GM12878 (cell line): ENCODE results near the gene CACNA2D3. TPM values are rescaled to one million over a fixed set of nuclear protein-coding genes. Genes with fewer than 3 reads are reported as not detected.

ENCODE experiments used
- ATAC-seq: fragments of 200-7000 bp; cut with Tn5 transposase; 3 replicates; pipeline ENCODE4 v1.9.1; 2020; ENCODE audit warnings: mild to moderate bottlenecking, moderate library complexity
- BruUV-seq: library from RNA; stranded (reverse); fragments of 400-500 nt; replicated peaks from 2 replicates; lab custom pipeline; 2021; lab: Mats Ljungman, UMichigan
- CTCF ChIA-PET: fragments of 300-600 bp; sonication (Branson Sonifier 250); formaldehyde crosslinking; extraction: SDS; loops from one replicate; lab custom pipeline; 2021; ENCODE audit warnings: inconsistent platforms; lab: Yijun Ruan, JAX
- POLR2A ChIA-PET: fragments of 350-600 bp; formaldehyde crosslinking; extraction: SDS; loops from one replicate; lab custom pipeline; 2021; ENCODE audit warnings: inconsistent platforms; lab: Charles Lee
- RAD21 ChIA-PET: fragments of 300-600 bp; sonication (Branson Sonifier 250); formaldehyde crosslinking; loops from one replicate; lab custom pipeline; 2023; ENCODE audit warnings: antibody characterized with exemption; ENCODE audit not compliant: unreplicated experiment; lab: Charles Lee
- SMC1A ChIA-PET: fragments of 300-600 bp; sonication (Branson Sonifier 250); formaldehyde crosslinking; loops from one replicate; lab custom pipeline; 2023; ENCODE audit not compliant: unreplicated experiment, uncharacterized antibody; lab: Charles Lee
- DNase-seq: peaks from one replicate; pipeline ENCODE4 v3.0.0-alpha.2; 2011; ENCODE audit warnings: low read depth, low spot score
- FAIRE-seq: peaks from 3 replicates; lab custom pipeline; 2011; peaks lifted over from hg19 to GRCh38; lab: Jason Lieb, UNC
- H2AFZ ChIP-seq: 2 replicates; pipeline ENCODE4 v1.6.0; 2011; ENCODE audit warnings: low read depth, low read length, control low read depth; ENCODE audit not compliant: control insufficient read depth
- H3K27ac ChIP-seq: 2 replicates; pipeline ENCODE4 v1.5.1; 2011; ENCODE audit warnings: control low read depth; ENCODE audit not compliant: control insufficient read depth, insufficient read depth
- H3K27me3 ChIP-seq, 2 experiments: replicated peaks in 1 of 2; 2 replicates each; pipeline versions ENCODE4 v1.6.0 to v1.6.1; 2011; ENCODE audit warnings: low read length in 1 of 2; ENCODE audit not compliant: control insufficient read depth in 2 of 2, insufficient read depth in 2 of 2
- H3K36me3 ChIP-seq, 2 experiments: 2 replicates each; pipeline ENCODE4 v1.5.1; 2011; ENCODE audit warnings: low read length in 1 of 2; ENCODE audit not compliant: control insufficient read depth in 2 of 2, insufficient read depth in 2 of 2
- H3K4me1 ChIP-seq: 2 replicates; pipeline ENCODE4 v1.6.1; 2011; ENCODE audit warnings: mild to moderate bottlenecking, low read length, moderate library complexity, mixed read lengths; ENCODE audit not compliant: control insufficient read depth, insufficient read depth
- H3K4me2 ChIP-seq: 2 replicates; pipeline ENCODE4 v1.6.0; 2011; ENCODE audit warnings: control low read depth; ENCODE audit not compliant: control insufficient read depth, insufficient read depth
- H3K4me3 ChIP-seq: fragments of 200-600 bp; sonication (generic); 2 replicates; pipeline ENCODE4 v1.5.1; 2016
- H3K79me2 ChIP-seq: 2 replicates; pipeline ENCODE4 v1.6.0; 2011; ENCODE audit warnings: low read length; ENCODE audit not compliant: control insufficient read depth, insufficient read depth
- H3K9ac ChIP-seq: 2 replicates; pipeline ENCODE4 v1.8.0; 2011; ENCODE audit warnings: low read length, control low read depth, mixed read lengths; ENCODE audit not compliant: control insufficient read depth, insufficient read depth
- H3K9me3 ChIP-seq: replicated peaks from 3 replicates; pipeline ENCODE4 v1.5.1; 2011; ENCODE audit warnings: mild to moderate bottlenecking, low read length; ENCODE audit not compliant: control insufficient read depth, insufficient read depth
- H4K20me1 ChIP-seq: 2 replicates; pipeline ENCODE4 v1.6.0; 2011; ENCODE audit not compliant: control insufficient read depth, insufficient read depth
- DPF2 ChIP-seq: fragments of 450-650 bp; IDR thresholded peaks from 2 replicates; pipeline ENCODE4 v1.6.1; 2017; ENCODE audit warnings: mild to moderate bottlenecking
- HCFC1 ChIP-seq: fragments of 150-350 bp; IDR thresholded peaks from 2 replicates; pipeline ENCODE4 v1.6.1; 2014; ENCODE audit warnings: low read length
- KLF5 ChIP-seq: fragments of 450-650 bp; IDR thresholded peaks from 2 replicates; pipeline ENCODE4 v1.6.1; 2014; ENCODE audit warnings: mild to moderate bottlenecking; ENCODE audit not compliant: partially characterized antibody
- LARP7 ChIP-seq: fragments of 450-650 bp; IDR thresholded peaks from 2 replicates; pipeline ENCODE4 v1.6.1; 2017; ENCODE audit warnings: mild to moderate bottlenecking
- REST ChIP-seq: IDR thresholded peaks from 2 replicates; pipeline ENCODE4 v1.6.1; 2012; ENCODE audit warnings: mild to moderate bottlenecking, low read depth, low read length
- SREBF2 ChIP-seq: IDR thresholded peaks from 2 replicates; pipeline ENCODE4 v1.6.1; 2012; ENCODE audit warnings: mild to moderate bottlenecking, low read length
- ZBED1 ChIP-seq: IDR thresholded peaks from 2 replicates; pipeline ENCODE4 v1.6.1; 2016; ENCODE audit warnings: borderline replicate concordance
- ZNF217 ChIP-seq: fragments of 450-650 bp; IDR thresholded peaks from 2 replicates; pipeline ENCODE4 v1.6.1; 2017; ENCODE audit warnings: antibody characterized with exemption, mild to moderate bottlenecking
- ZNF687 ChIP-seq: fragments of 450-650 bp; IDR thresholded peaks from 2 replicates; pipeline ENCODE4 v1.6.1; 2017; ENCODE audit warnings: mild to moderate bottlenecking, moderate library complexity
- WGBS: methylation state at CpG from one replicate; pipeline ENCODE4 v1.1.6; 2016; ENCODE audit warnings: low lambda C conversion rate; ENCODE audit not compliant: insufficient replicate concordance, insufficient coverage; ENCODE audit errors: missing lambda C conversion rate; 5-methylcytosine and 5-hydroxymethylcytosine counted together
- in situ Hi-C: fragments of 300-500 bp; cut with MboI; formaldehyde crosslinking; loops from 9 replicates; pipeline ENCODE4 v1.14.3; 2018; ENCODE audit warnings: mixed read lengths
- intact Hi-C: fragments of 100-400 bp; cut with micrococcal nuclease; formaldehyde crosslinking; loops from one replicate; pipeline ENCODE4 v1.14.2; 2022; ENCODE audit not compliant: unreplicated experiment
- polyA plus RNA-seq, 11 experiments: library from polyadenylated mRNA; depleted of rRNA in 4 of 11; unstranded in 6 of 11; stranded (reverse) in 5 of 11; fragments of >200 nt; fragmentation: Nextera tagmentation in 4 of 11; fragmentation: Illumina TruSeq in 1 of 11; extraction: Ambion mirVana in 4 of 11; extraction: Trizol in 1 of 11; gene quantifications; 1 replicate in 1 of 11; 2 replicates in 10 of 11; pipeline versions ENCODE4 v1.2.1 to v1.2.3, GENCODE V29; 2011 to 2016; ENCODE audit warnings: inconsistent platforms in 2 of 11, missing spikeins in 2 of 11, low read depth in 1 of 11
- total RNA-seq, 4 experiments: library from RNA; depleted of rRNA in 3 of 4; stranded (reverse); fragments of >200 nt in 3 of 4; fragmentation: Illumina TruSeq in 1 of 4; extraction: Trizol in 1 of 4; gene quantifications; 2 replicates each; pipeline versions ENCODE4 v1.2.1 to v1.2.3, GENCODE V29; 2013 to 2021

CACNA2D3 gene
- total and polyA plus RNA-seq, 10 of the 15 experiments (the other 5 are each of a cell fraction or from before 2014, with no cell fraction given): not detected

- ATAC-seq (no peak), DNase-seq (no peak), FAIRE-seq (no peak)
- H3K9me3 ChIP-seq: no peaks in the 10 kb centered on the region
- H3K4me3 ChIP-seq: no peak overlapping the region
- BruUV-seq: no TSS peak
- no peak overlapping the region for H3K27ac ChIP-seq
- intact Hi-C loops (no loop called here), in situ Hi-C loops (no loop called here)
- H3K4me2 ChIP-seq: no peak overlapping the region
- SMC1A ChIA-PET: no interaction called here
- TF ChIP-seq DPF2 (no peak), ZBED1 (no peak), KLF5 (no peak), ZNF687 (no peak), REST (no peak), SREBF2 (no peak), HCFC1 (no peak), ZNF217 (no peak), LARP7 (no peak)
- 24% methylated on average over 5 of the region's 5 CpGs for WGBS
- no peaks in the 10 kb centered on the region for H3K79me2 ChIP-seq
- POLR2A ChIA-PET: no interaction called here
- H3K4me1 ChIP-seq: no peaks in the 10 kb centered on the region
- no peak overlapping the region for H2AFZ ChIP-seq
- H3K9ac ChIP-seq: no peak overlapping the region
- RAD21 ChIA-PET: no interaction called here
- H4K20me1 ChIP-seq: no peaks in the 10 kb centered on the region
- no peaks in the 10 kb centered on the region for H3K27me3 ChIP-seq
- CTCF ChIA-PET: interaction anchor here (0.6 to 0.8 kb wide), 2 partner anchors 142 to 306 kb away, joined by 3 read pairs; no protein-coding TSS in a partner anchor
- H3K36me3 ChIP-seq: no peaks in the 10 kb centered on the region
These were observed 588.6 kb downstream of the CACNA2D3 start for GRCh38 chr3:54710954-54711353.
